Measurements from ENCODE around the gene DHODH.

- TF ChIP-seq CTCF (IDR thresholded peaks at IDR 0.05) (no peak), POLR2AphosphoS5 (IDR thresholded peaks at IDR 0.05) (no peak)
Observed at GRCh38 chr16:72064361-72064894, 55.9 kb downstream of the DHODH start.

Data from sigmoid colon (tissue), 4 donors.